Keratinocyte (primary cell): ENCODE measurements around the gene CDKAL1. TPM values are rescaled to one million over a fixed set of nuclear protein-coding genes. Genes with fewer than 3 reads are reported as not detected.

Experiments used
- DNase-seq: peaks from one replicate; pipeline ENCODE4 v3.0.0-alpha.2; 2011; ENCODE audit warnings: low read depth, missing footprints, low spot score
- FAIRE-seq: peaks from 2 replicates; lab custom pipeline; 2011; peaks lifted over from hg19 to GRCh38; lab: Jason Lieb, UNC
- H2AFZ ChIP-seq: 2 replicates; pipeline ENCODE4 v1.6.0; 2012; ENCODE audit warnings: low read length, control low read depth, inconsistent platforms; ENCODE audit not compliant: control insufficient read depth
- H3K27ac ChIP-seq: 2 replicates; pipeline ENCODE4 v1.5.1; 2011; ENCODE audit warnings: low read length; ENCODE audit not compliant: control insufficient read depth, insufficient read depth
- H3K27me3 ChIP-seq: 3 replicates; pipeline ENCODE4 v1.6.0; 2011; ENCODE audit warnings: low read length; ENCODE audit not compliant: control insufficient read depth, insufficient read depth; ENCODE audit errors: extremely low read depth
- H3K36me3 ChIP-seq, 2 experiments: 2 replicates in 1 of 2; 3 replicates in 1 of 2; pipeline ENCODE4 v1.5.1; 2011; ENCODE audit warnings: low read length in 2 of 2, mild to moderate bottlenecking in 1 of 2; ENCODE audit not compliant: control insufficient read depth in 2 of 2, insufficient read depth in 2 of 2; ENCODE audit errors: extremely low read depth in 1 of 2
- H3K4me1 ChIP-seq: 3 replicates; pipeline ENCODE4 v1.5.1; 2011; ENCODE audit warnings: low read length; ENCODE audit not compliant: control insufficient read depth, insufficient read depth; ENCODE audit errors: extremely low read depth
- H3K4me2 ChIP-seq: 3 replicates; pipeline ENCODE4 v1.6.0; 2011; ENCODE audit warnings: low read depth, low read length; ENCODE audit not compliant: control insufficient read depth, insufficient read depth; ENCODE audit errors: extremely low read depth
- H3K4me3 ChIP-seq, 3 experiments: fragments of 200-600 bp in 1 of 3; sonication (generic) in 1 of 3; 2 replicates in 2 of 3; 3 replicates in 1 of 3; pipeline ENCODE4 v1.5.1; 2011 to 2016; ENCODE audit warnings: low read length in 3 of 3, mild to moderate bottlenecking in 3 of 3, control low read depth in 2 of 3, inconsistent platforms in 1 of 3, low read depth in 1 of 3, mixed read lengths in 1 of 3, mixed run types in 1 of 3, moderate library complexity in 1 of 3; ENCODE audit not compliant: control insufficient read depth in 2 of 3, insufficient read depth in 2 of 3; ENCODE audit errors: extremely low read depth in 1 of 3
- H3K79me2 ChIP-seq: 2 replicates; pipeline ENCODE4 v1.6.0; 2012; ENCODE audit warnings: low read length; ENCODE audit not compliant: control insufficient read depth, insufficient read depth
- H3K9ac ChIP-seq: 3 replicates; pipeline ENCODE4 v1.6.0; 2011; ENCODE audit warnings: low read length; ENCODE audit not compliant: control insufficient read depth, insufficient read depth; ENCODE audit errors: extremely low read depth
- H3K9me1 ChIP-seq: 3 replicates; pipeline ENCODE4 v1.6.0; 2011; ENCODE audit warnings: low read length; ENCODE audit not compliant: control insufficient read depth, insufficient read depth; ENCODE audit errors: extremely low read depth
- H3K9me3 ChIP-seq: 2 replicates; pipeline ENCODE4 v1.5.1; 2012; ENCODE audit warnings: low read depth, low read length; ENCODE audit not compliant: control insufficient read depth
- H4K20me1 ChIP-seq: 3 replicates; pipeline ENCODE4 v1.6.0; 2011; ENCODE audit warnings: low read length; ENCODE audit not compliant: control insufficient read depth, insufficient read depth; ENCODE audit errors: extremely low read depth
- CTCF ChIP-seq, 3 experiments: IDR thresholded peaks in 1 of 3; conservative IDR thresholded peaks in 1 of 3; optimal IDR thresholded peaks in 1 of 3; 2 replicates in 2 of 3; 3 replicates in 1 of 3; pipeline versions ENCODE3 to v1.5.1; 2011; ENCODE audit warnings: low read length in 3 of 3, mild to moderate bottlenecking in 3 of 3, moderate library complexity in 2 of 3, control low read depth in 1 of 3, inconsistent platforms in 1 of 3; ENCODE audit not compliant: insufficient read depth in 2 of 3; ENCODE audit errors: extremely low read depth in 1 of 3
- EZH2 ChIP-seq: IDR thresholded peaks from one replicate; pipeline ENCODE4 v1.6.1; 2012; ENCODE audit warnings: inconsistent platforms, mild to moderate bottlenecking, low read length, moderate library complexity
- dilution Hi-C: fragments of 300-500 bp; cut with MboI; formaldehyde crosslinking; loops from one replicate; pipeline ENCODE4 v1.7.0; 2020; ENCODE audit warnings: low sequenced_read_pairs; ENCODE audit not compliant: extremely low pct_ligation_motif_present
- polyA plus RNA-seq, 5 experiments: library from polyadenylated mRNA; depleted of rRNA in 3 of 5; stranded (reverse) in 3 of 5; stranded (forward) in 1 of 5; unstranded in 1 of 5; fragments of >200 nt; gene quantifications; 1 replicate in 1 of 5; 2 replicates in 3 of 5; 3 replicates in 1 of 5; pipeline versions ENCODE4 v1.2.1 to v1.2.3, GENCODE V29; 2011 to 2012; ENCODE audit warnings: missing spikeins in 2 of 5, low read depth in 1 of 5, low replicate concordance in 1 of 5

The CDKAL1 gene
- polyA plus RNA-seq, 1 donor (not counting 4 experiments of a cell fraction or from before 2014, with no cell fraction given) = 5.6 TPM

- Histone ChIP-seq H2AFZ (no peak overlapping the region), H3K36me3 (no peaks in the 10 kb centered on the region), H3K9ac (no peak overlapping the region), H4K20me1 (no peaks in the 10 kb centered on the region), H3K4me1 (peaks cover 2% of the 10 kb centered on the region), H3K27ac (no peak overlapping the region), H3K27me3 (no peaks in the 10 kb centered on the region), H3K9me1 (no peaks in the 10 kb centered on the region), H3K4me3 (no peak overlapping the region), H3K79me2 (no peaks in the 10 kb centered on the region), H3K9me3 (no peaks in the 10 kb centered on the region), H3K4me2 (no peak overlapping the region)
- FAIRE-seq = no peak
- dilution Hi-C loops = no loop called here
- no peak for DNase-seq
- TF ChIP-seq CTCF (optimal IDR thresholded peaks at IDR 0.05 in 1 of 3, IDR thresholded peaks at IDR 0.05 in 1 of 3, conservative IDR thresholded peaks at IDR 0.05 in 1 of 3; ENCODE audit: extremely low read depth in 1 of 3, insufficient read depth in 2 of 3, low read length in 3 of 3) = no peak
- no peak for TF ChIP-seq EZH2
These were observed 670.7 kb downstream of the CDKAL1 start for GRCh38 chr6:21204951-21205350.

GRCh38 chr6:21208081-21208795, 674.0 kb downstream of the CDKAL1 start:
- Histone ChIP-seq H3K4me3 (no peak overlapping the region), H3K27ac (no peak overlapping the region), H3K4me2 (no peak overlapping the region), H4K20me1 (no peaks in the 10 kb centered on the region), H2AFZ (no peak overlapping the region), H3K27me3 (no peaks in the 10 kb centered on the region), H3K9me3 (no peaks in the 10 kb centered on the region), H3K79me2 (no peaks in the 10 kb centered on the region), H3K9ac (no peak overlapping the region), H3K36me3 (no peaks in the 10 kb centered on the region), H3K4me1 (no peaks in the 10 kb centered on the region), H3K9me1 (no peaks in the 10 kb centered on the region)
- TF ChIP-seq CTCF (optimal IDR thresholded peaks at IDR 0.05 in 1 of 3, IDR thresholded peaks at IDR 0.05 in 1 of 3, conservative IDR thresholded peaks at IDR 0.05 in 1 of 3; ENCODE audit: extremely low read depth in 1 of 3, insufficient read depth in 2 of 3, low read length in 3 of 3) = no peak
- TF ChIP-seq EZH2 = no peak
- no peak for FAIRE-seq
- no peak for DNase-seq
- dilution Hi-C loops = no loop called here
